PC-3 (cell line): ENCODE measurements around the gene CLRN3.

Experiments used
- EZH2 ChIP-seq: fragments of 300-600 bp; sonication (generic); IDR thresholded peaks from one replicate; pipeline ENCODE4 v1.6.1; 2017; ENCODE audit warnings: antibody characterized with exemption, mild to moderate bottlenecking, low read length; ENCODE audit not compliant: unreplicated experiment
- EZH2phosphoT487 ChIP-seq: fragments of 300-600 bp; sonication (generic); IDR thresholded peaks from 2 replicates; pipeline ENCODE4 v1.6.1; 2018; ENCODE audit warnings: mild to moderate bottlenecking, antibody characterized with exemption, low read length, borderline replicate concordance
- TF ChIP-seq, protein P1 (sequence below): fragments of 300-600 bp; sonication (generic); conservative IDR thresholded peaks from 2 replicates; pipeline ENCODE4 v1.5.1; 2017; ENCODE audit warnings: antibody characterized with exemption, low read depth, mild to moderate bottlenecking, low read length

DNA sequence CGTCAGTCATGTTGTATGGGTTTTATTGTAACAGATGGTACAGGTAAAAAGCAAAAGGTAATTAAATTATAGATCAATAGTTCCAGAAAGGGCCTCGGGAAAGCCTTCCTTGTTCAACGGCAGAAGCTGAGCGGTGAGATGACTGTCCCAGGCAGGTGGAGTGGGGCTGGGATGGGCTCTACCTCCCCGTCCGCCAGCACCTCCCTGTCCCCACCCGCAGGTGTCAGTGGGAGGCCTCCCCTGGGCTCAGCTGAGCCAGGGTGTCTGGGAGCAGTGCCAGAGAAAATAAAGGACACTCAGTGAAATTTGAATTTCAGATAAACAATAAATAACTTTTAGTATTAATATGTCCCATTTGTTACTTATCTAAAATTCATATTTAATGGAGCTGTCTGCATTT is 58.9 kb downstream of the CLRN3 start:
- no peak for TF ChIP-seq EZH2phosphoT487
- TF ChIP-seq, protein P1, sequence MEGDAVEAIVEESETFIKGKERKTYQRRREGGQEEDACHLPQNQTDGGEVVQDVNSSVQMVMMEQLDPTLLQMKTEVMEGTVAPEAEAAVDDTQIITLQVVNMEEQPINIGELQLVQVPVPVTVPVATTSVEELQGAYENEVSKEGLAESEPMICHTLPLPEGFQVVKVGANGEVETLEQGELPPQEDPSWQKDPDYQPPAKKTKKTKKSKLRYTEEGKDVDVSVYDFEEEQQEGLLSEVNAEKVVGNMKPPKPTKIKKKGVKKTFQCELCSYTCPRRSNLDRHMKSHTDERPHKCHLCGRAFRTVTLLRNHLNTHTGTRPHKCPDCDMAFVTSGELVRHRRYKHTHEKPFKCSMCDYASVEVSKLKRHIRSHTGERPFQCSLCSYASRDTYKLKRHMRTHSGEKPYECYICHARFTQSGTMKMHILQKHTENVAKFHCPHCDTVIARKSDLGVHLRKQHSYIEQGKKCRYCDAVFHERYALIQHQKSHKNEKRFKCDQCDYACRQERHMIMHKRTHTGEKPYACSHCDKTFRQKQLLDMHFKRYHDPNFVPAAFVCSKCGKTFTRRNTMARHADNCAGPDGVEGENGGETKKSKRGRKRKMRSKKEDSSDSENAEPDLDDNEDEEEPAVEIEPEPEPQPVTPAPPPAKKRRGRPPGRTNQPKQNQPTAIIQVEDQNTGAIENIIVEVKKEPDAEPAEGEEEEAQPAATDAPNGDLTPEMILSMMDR = no peak
- no peak for TF ChIP-seq EZH2
